HG03159 (cell line): ENCODE measurements around the gene RAVER2.
"Not testable (repeated sequence)": the region's sequence is repeated elsewhere in the genome, so short reads cannot be mapped to it uniquely, and the experiment has no call there.

Experiments
- ATAC-seq: cut with Tn5 transposase; IDR thresholded peaks from one replicate; pipeline ENCODE4 v1.9.1; 2021; ENCODE audit warnings: mild to moderate bottlenecking, moderate library complexity; ENCODE audit not compliant: unreplicated experiment

RAVER2 gene

DNA sequence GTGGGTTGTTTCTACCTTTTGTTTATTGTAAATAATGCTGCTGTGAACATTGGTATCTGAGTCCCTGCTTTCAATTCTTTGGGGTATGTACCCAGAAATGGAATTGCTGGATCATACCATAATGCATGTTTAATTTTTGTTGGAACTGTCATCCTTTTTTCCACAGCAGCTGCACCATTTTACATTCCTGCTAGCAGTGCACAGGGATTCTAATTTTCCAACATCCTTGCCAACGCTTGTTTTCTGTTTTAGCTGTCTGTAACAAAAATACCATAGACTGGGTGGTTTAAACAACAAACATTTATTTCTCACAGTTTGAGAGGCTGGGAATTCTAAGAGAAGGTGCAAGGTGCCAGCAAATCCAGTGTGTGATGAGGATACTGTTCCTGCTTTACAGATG lies 65.1 kb downstream of the RAVER2 start:
- ATAC-seq: no peak

DNA sequence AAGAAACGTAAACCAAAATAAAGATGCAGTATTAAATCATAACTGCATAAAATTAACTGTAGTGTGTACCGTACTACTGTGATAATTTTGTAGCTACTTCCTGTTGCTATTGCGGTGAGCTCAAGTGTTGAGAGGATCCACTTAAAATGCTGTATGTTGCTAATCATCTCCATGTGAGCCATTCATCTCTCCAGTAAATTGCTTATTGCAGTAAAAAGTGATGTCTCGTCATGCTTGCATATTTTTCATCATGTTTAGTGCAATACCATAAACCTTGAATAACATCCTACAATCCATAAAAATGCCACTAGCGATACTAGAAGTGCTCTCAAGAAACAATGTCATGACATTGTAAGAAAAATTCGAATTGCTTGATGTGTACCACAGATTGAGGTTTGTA lies 66.3 kb downstream of the RAVER2 start:
- no peak for ATAC-seq

DNA sequence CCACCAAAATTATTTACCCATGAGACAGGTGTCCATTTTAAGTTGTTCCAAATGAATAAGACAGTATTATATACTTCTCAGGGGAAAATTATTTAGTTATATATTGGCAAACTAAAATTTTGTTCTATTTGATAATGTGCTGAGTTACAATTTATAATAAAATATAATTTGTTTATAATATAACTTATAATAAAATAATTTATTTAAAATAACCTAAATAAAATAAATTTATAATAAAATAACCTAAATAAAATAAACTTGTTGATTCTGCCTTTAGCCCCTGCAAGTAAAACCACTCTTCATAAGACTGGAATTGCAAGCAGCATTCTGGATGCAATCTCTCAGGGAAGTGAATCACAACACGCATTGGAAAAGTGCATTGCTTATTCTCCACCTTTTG lies 69.6 kb downstream of the RAVER2 start:
- ATAC-seq: no peak

DNA sequence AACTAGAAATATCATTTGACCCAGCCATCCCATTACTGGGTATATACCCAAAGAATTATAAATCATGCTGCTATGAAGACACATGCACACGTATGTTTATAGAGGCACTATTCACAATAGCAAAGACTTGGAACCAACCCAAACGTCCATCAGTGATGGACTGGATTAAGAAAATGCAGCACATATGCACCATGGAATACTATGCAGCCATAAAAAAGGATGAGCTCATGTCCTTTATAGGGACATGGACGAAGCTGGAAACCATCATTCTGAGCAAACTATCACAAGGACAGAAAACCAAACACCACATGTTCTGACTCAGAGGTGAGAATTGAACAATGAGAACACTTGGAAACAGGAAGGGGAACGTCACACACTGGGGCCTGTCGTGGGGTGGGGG lies 72.5 kb downstream of the RAVER2 start:
- not testable (repeated sequence) for ATAC-seq

DNA sequence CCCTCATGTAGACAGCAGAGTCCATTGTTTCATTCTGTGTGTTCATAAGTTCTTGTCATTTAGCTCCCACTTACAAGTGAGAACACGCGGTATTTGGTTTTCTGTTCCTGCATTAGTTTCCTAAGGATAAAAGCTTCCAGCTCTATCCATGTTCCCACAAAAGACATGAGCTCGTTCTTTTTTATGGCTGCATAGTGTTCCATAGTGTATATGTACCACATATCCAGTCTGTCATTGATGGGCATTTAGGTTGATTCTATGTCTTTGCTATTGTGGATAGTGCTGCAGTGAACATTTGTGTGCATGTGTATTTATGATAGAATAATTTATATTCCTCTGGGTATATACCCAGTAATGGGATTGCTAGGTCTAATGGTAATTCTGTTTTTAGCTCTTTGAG lies 75.7 kb downstream of the RAVER2 start:
- not testable (repeated sequence) for ATAC-seq

DNA sequence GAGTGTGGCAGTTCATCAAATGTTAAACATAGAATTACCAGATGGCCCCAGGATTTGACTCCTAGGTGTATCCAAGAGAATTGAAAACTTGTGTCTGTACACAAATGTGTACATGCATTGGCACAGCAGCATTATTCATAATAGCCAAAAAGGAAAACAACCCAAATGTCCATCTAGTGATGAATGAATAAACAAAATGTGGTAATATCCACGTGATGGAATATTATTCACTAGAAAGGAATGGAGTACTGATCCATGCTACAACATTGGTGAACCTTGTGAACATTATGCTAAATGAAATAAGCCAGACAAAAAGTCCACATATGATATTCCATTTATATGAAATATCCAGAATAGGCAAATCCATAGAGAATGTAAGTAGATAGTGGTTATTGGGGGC lies 77.7 kb downstream of the RAVER2 start:
- no peak for ATAC-seq

DNA sequence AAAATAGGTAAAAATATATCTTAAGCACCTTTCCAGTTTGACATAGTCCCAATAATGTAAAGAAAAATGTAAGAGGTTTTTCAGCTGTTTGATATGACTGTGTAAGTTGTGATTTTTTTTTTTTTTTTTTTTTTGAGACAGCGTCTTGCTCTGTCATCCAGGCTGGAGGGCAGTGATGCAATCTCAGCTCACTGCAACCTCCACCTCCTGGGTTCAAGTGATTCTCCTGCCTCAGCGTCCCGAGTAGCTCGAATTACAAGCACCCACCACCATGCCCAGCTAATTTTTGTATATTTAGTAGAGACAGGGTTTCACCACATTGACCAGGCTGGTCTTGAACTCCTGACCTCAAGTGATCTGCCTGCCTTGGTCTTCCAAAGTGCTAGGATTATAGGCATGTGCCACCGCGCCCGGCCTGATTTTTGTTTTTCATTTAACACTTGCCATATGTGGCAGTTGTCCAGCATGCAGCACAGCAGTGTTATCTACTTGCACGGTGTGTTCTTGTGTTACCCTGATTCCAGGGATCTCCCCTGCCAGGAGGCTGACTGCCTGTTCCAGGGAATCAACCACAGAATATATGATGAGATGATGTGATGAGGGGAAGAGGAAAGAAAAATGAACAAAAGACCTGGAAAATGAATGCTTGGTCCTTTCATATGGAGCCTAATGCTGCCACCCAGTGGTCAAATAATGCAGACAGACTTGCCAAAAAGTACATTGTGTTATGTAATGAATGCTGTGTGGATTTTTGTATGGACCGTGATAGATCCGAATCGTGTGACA lies 79.0 kb downstream of the RAVER2 start:
- peak; percentile 73 for ATAC-seq

DNA sequence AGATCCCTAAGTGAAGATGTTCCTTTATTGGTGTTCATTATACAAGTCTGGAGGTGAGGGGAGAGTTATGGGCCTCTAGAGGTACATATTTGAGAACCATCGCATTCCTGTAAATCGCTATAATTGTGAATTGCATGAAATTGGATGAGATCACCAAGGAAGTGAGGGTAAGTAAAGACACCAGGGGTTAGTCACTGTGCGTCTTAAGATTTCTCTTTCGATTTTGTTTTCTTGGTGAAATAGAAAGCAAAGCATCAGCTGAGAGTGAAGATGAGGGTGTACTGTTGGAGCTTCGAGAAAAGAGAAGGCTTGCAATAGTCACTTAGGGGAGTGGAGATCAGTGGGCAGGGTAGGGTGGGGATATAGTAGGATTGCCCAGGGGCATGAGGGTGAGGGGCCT lies 82.1 kb downstream of the RAVER2 start:
- ATAC-seq: no peak

DNA sequence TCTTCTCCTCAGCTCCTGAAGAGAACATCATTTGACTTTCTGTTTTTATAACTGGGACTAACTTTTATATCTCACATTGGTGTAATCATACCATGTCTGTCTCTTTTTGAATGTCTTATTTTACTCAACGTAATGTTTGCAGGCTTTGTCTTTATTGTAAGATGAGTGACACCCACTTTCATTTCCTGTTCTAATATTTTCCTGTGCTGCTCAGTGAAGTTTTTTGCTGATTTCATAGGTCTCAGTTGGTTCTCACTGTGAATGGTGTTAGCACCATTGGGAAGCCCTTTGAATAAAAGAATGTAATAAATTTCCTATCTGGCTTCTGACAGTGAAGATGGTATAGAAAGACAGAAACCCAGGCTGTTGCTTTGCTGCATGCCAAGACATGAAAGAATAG lies 84.0 kb downstream of the RAVER2 start:
- no peak for ATAC-seq

DNA sequence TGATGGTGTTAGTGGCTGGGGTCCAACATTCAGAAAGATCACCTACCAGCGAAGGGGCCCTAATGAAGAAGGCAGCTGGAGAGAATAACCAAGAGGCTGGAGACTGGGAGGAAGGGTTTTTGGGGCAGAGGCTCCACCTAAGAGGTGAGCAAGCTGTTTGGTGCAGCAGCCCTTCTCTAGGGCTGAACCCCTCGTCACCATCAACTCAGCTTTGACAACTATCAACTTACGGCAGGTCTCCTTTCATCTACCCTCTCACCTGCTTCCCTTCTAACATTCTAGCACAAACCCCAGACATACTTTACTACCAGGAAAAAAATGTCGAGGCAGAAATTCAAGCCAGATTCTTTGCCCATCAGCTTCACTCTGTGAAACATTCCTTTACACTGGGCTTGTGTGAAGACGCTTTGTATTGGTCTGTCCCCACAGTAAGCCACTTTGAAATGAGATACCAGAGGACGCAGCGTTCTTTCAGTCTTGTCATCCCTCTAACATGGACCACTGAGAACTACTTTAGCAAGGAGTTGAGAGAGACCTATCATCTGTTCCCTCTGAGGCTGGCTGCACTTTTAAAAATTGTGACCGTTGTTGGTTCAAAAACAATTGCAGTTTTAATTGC lies 84.6 kb downstream of the RAVER2 start:
- no peak for ATAC-seq

DNA sequence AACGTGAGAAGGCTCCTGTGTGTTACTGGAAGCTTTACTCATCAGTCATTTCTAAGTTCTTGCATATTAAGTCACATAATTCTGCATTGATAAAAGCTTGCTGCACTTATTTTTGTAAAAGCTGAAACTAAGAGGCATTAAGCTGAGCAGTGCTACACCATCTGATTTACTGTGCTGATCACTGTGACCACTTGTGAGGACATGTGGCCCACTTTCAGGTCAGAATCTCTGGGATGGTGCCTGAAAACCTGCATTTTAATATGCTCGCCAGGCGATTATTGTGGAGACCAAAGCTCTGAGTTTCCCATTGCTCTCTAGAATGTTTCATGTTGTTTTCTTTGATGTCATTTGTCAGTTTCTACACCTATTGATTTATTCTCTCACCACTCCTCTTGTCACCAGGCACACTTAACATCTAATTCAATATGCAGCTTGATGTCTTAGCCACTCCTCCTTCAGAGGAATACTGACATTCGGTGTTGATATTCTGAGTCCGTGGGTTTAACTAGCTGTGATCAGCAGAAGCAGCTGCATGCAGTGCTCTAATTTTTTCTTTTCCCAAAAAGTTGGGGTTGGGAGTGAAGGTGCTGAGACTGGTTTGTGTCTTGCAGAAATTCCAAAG lies 85.3 kb downstream of the RAVER2 start:
- ATAC-seq: no peak

DNA sequence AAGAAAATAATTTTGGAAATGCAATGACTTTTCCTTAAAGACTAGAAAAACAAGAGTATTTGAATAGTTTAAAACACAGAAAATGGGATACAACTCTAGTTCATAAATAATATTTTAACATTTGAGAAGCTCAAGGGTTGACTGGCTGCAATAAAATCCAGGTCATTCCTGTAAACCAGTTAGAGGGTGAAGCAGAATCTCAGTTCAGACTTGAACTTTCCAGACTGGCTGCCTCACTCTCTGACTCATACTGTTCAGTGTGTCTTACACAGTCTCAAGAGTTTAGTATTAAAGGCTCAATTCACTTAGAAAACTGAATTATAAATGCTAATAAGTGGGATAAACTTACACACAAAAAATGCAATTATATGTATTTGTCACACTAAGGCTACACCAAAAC lies 89.9 kb downstream of the RAVER2 start:
- no peak for ATAC-seq

DNA sequence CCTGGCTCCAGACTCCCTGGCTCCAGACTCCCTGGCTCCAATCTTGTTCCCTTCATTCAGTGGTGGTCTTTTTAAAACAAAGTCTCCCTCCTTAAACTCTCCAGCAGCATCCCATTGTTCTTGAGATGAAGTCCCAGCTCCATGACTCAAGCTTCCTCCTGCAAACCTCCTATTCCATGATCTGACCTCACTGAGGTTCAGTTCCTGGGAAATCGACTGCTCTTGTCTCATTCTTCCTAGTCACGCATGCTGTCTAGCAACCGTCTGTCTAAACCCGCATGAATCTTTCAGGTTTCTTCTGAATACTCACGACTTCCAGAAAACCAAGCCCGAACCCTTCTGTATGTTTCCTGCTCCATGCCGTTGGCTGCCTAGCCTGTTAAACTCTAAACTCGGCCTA lies 91.9 kb downstream of the RAVER2 start:
- no peak for ATAC-seq

DNA sequence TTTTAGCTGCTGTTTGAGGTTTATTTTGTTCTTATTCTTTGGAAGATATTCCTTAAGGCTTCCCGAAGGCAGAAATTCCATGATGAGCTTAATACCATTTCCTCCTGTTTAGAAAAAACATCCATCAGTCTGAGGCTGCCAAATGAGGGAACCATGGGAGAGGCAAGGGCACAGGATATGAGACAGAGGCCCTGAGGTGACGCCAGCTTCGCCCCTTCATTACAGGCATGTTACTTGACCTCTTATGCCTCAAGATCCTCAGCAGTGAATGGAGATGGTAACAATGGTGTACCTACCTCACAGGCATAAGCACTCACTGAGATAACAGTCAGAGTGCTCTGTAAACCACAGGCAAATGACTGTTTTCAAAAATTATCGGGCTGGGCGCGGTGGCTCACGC lies 93.6 kb downstream of the RAVER2 start:
- ATAC-seq: no peak

DNA sequence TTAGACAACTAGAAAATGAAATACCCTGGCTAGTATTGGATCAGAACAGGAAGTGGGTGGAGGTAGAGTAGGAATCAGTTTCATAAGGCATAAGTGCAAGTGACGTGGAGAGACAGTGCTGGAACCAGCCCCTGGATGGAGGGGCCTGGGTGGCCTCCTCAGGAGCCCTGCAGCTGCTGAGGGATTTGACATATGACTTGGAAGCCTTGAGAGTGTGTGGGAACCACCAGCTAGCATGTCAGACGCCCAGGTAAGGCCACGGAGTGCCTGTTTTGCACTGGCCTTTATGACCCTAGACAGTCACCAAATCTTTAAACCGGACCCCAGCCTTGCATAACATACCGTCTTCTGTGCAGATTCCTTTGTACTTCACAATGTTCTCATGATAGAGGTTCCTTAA lies 94.4 kb downstream of the RAVER2 start:
- ATAC-seq: no peak

DNA sequence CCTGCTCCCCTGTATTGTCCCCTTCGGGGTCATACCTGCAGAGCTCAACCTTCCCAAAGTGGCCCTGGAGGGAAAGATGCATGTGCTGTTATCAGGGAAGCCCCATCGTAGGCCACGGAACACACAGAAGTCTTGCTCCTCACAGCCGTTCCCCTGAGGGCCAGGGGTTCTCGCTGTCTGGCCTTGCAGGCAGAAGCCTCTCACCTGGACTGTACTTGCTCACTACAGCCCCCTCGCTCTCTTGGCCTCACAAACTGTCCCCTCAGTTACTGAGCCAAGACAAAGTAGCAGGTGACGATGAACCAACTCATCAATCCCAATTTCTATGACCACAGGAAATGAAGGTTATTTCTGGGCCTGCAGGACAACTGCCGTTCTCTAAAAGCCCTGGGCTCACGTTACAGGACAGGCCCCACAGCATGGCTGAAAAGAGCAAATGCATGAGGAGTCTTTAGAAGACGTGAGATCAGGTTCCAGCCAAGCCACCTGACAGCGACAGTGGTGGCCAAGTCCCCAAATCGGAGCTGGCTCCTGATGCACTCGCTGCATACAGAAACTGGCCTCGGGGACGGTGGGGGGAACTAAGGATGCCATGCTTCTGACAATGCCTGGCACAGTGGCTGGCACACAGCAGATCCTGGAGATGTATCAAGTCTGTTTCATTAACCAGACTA lies 95.0 kb downstream of the RAVER2 start:
- ATAC-seq: no peak

DNA sequence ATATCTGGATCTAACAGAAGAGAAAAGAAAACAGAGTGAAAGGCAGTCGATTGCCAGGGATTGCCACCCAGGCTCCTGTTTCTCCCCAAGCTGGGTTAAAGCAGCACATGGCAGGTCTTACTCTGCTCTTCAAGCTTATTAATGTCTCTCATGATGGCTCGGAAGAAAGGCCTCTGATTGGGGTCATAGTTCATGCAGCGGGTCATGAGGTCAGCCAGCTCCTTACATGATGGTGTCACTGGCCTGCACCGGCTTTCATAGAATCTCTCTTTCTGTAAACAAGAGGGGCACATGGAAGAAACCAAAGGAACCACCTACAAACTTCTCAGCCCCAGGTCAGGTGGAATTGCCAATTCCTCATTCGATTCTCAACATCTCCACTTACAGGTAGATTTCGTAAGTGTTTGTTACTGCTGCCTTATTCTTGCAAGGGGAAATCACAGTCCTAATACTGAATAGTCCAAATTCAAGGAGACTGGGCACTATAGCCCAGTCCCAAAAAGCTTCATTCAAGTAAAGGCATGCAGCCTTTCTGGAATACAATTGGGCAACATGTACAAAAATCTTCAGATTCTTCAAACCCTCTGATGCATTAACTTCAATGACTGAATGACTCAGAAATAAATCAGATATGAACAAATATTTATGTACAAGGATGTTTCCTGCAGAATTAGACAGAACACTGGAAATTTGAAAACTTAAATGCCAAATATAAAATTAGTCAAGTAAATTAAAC lies 96.6 kb downstream of the RAVER2 start:
- no peak for ATAC-seq

DNA sequence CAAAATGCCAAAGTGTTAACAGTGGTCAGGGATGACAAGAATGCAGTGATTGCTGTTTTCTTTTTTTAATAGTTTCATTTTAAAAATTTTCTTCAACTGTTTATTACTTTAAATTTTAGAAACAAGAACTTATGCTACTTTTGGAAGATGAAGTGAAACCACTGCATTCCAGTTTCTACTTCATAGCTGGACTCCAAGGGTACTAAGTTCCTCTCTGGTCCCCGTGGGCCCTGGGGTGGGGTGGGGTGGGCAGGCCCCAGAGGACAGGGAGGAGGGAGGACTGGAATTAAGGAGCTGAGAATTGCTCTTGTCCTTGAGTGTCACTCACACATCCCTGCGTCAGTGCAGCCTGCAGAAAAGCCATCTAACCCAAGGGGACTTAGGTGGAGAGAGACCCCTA lies 97.3 kb downstream of the RAVER2 start:
- no peak for ATAC-seq

DNA sequence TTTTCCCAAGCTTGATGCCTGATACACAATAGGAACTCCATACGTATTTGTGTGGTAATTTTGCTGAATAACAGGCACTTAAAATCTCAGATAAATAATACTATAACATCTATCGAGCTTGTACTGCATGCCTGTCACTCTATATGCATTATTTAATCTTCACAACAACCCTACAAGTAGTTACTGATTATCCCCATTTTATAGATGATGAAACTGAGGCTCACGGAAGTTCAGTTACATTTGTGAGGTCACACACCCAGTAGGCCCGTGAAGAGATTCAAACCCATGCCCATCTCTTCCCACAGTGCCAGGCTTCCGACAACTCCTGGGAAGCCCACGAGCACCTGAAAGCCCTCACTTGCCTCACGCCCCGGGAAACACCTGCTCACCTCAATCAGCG lies 98.8 kb downstream of the RAVER2 start:
- ATAC-seq: no peak

DNA sequence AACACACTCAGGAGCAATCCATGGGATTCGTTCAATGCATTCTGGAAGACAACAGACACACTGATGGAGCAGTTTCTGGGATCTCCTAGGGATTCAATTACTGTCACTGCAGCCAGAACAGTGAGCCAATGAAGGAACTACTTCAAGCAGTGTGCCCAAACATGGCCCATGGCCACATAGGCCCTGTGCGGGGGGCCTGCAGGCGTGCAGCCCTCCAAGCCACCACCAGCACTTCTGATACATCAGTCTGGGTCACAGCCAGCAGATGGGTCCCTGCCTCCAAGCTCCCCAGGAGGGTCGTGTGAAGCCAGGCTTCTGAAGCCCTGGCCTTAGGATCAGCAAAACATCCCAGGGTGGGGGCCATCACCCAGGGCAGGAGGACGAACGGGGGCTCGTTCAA lies 99.3 kb downstream of the RAVER2 start:
- ATAC-seq: no peak

DNA sequence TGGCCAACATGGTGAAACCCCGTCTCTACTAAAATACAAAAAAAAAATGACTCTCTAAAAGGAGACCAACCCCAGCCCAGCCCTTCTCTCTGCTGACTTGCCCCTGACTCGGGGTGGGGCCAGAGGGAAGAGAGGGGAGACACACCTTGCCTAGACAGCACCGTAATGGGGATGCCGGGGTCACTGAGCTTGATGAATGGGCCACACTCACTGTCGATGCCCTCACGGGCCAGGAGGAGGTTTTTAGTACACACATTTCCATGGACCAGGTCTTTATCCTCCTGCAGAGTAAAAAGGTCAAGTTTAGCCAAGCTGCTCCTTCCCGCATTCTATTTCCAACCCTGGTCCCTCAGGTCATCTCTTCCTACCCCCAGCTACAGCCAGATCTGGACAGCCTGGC lies 99.7 kb downstream of the RAVER2 start:
- ATAC-seq: no peak
